WTC11 (cell line): Measurements from ENCODE around the gene UCHL5. TPM values are rescaled to one million over a fixed set of nuclear protein-coding genes. Genes with fewer than 3 reads are reported as not detected.
A peak's percentile ranks its signal among the peaks of the same experiment; 100 is the strongest.

Experiments
- ATAC-seq: fragments of 200-7000 bp; cut with Tn5 transposase; 2 replicates; pipeline ENCODE4 v1.10.0; 2021; ENCODE audit warnings: mild to moderate bottlenecking, moderate library complexity
- CTCF ChIA-PET: fragments of 300-600 bp; sonication (Branson Sonifier 250); formaldehyde crosslinking; loops from one replicate; lab custom pipeline; 2021; ENCODE audit warnings: antibody characterized with exemption; lab: Charles Lee
- POLR2A ChIA-PET: fragments of 350-600 bp; sonication (Branson Sonifier 250); formaldehyde crosslinking; loops from one replicate; lab custom pipeline; 2021; ENCODE audit warnings: antibody characterized with exemption; lab: Charles Lee
- DNase-seq: peaks from one replicate; pipeline ENCODE4 v3.0.0; 2021; ENCODE audit warnings: low spot score
- H3K27ac Mint-ChIP-seq: 2 replicates; pipeline ENCODE4 v1.8.0; 2021; ENCODE audit warnings: mixed read lengths
- H3K27me3 Mint-ChIP-seq: 2 replicates; pipeline ENCODE4 v1.8.0; 2021; ENCODE audit warnings: low read depth, mild to moderate bottlenecking, moderate library complexity, mixed read lengths
- H3K36me3 Mint-ChIP-seq: 2 replicates; pipeline ENCODE4 v1.8.0; 2021; ENCODE audit warnings: mixed read lengths
- H3K4me1 Mint-ChIP-seq: 2 replicates; pipeline ENCODE4 v1.8.0; 2022; ENCODE audit warnings: mixed read lengths
- H3K4me3 Mint-ChIP-seq: 2 replicates; pipeline ENCODE4 v1.8.0; 2021; ENCODE audit warnings: mild to moderate bottlenecking, moderate library complexity, mixed read lengths
- H3K9me3 Mint-ChIP-seq: 2 replicates; pipeline ENCODE4 v1.8.0; 2021; ENCODE audit warnings: mixed read lengths
- CBFB ChIP-seq: sonication (generic); formaldehyde crosslinking; IDR thresholded peaks from 2 replicates; pipeline ENCODE4 v1.8.1; 2022; ENCODE audit warnings: mild to moderate bottlenecking, low read depth, missing genetic modification reagents
- CREB1 ChIP-seq: sonication (generic); formaldehyde crosslinking; IDR thresholded peaks from 2 replicates; pipeline ENCODE4 v1.8.0; 2023; ENCODE audit warnings: mild to moderate bottlenecking, missing genetic modification reagents
- IRF2 ChIP-seq: sonication (generic); formaldehyde crosslinking; IDR thresholded peaks from 2 replicates; pipeline ENCODE4 v1.8.0; 2022; ENCODE audit warnings: low read depth, missing genetic modification reagents, borderline replicate concordance
- JUN ChIP-seq: sonication (generic); formaldehyde crosslinking; IDR thresholded peaks from 2 replicates; pipeline ENCODE4 v1.8.0; 2023; ENCODE audit warnings: mild to moderate bottlenecking, missing genetic modification reagents
- NR3C1 ChIP-seq: sonication (generic); formaldehyde crosslinking; conservative IDR thresholded peaks from 2 replicates; pipeline ENCODE4 v1.8.1; 2023; ENCODE audit warnings: low read depth, mild to moderate bottlenecking, missing genetic modification reagents
- ZBTB21 ChIP-seq: sonication (generic); formaldehyde crosslinking; IDR thresholded peaks from 2 replicates; pipeline ENCODE4 v1.8.1; 2023; ENCODE audit warnings: mild to moderate bottlenecking, missing genetic modification reagents, borderline replicate concordance
- ZNF232 ChIP-seq: sonication (generic); formaldehyde crosslinking; IDR thresholded peaks from 2 replicates; pipeline ENCODE4 v1.8.0; 2022; ENCODE audit warnings: mild to moderate bottlenecking, missing genetic modification reagents
- ZNF416 ChIP-seq: fragments of 250-450 bp; sonication (Bioruptor Pico); IDR thresholded peaks from 2 replicates; pipeline ENCODE4 v1.9.0; 2021; ENCODE audit warnings: mild to moderate bottlenecking, inconsistent platforms
- ZNF423 ChIP-seq: fragments of 250-450 bp; sonication (Bioruptor Pico); IDR thresholded peaks from 2 replicates; pipeline ENCODE4 v2.1.2; 2022; ENCODE audit warnings: mild to moderate bottlenecking, moderate library complexity
- total RNA-seq: library from RNA; stranded (reverse); gene quantifications from 3 replicates; pipeline ENCODE4 v1.2.3, GENCODE V29; 2021
- TF ChIP-seq, protein P1 (sequence below): sonication (generic); formaldehyde crosslinking; IDR thresholded peaks from 2 replicates; pipeline ENCODE4 v1.8.1; 2022; ENCODE audit warnings: mild to moderate bottlenecking, moderate library complexity, missing genetic modification reagents
- TF ChIP-seq, protein P2 (sequence below): sonication (generic); formaldehyde crosslinking; IDR thresholded peaks from 2 replicates; pipeline ENCODE4 v1.8.0; 2022; ENCODE audit warnings: missing genetic modification reagents
- TF ChIP-seq, protein P3 (sequence below): sonication (generic); formaldehyde crosslinking; IDR thresholded peaks from 2 replicates; pipeline ENCODE4 v1.8.1; 2023; ENCODE audit warnings: mild to moderate bottlenecking, missing genetic modification reagents, moderate library complexity
- TF ChIP-seq, protein P4 (sequence below): sonication (generic); formaldehyde crosslinking; IDR thresholded peaks from 2 replicates; pipeline ENCODE4 v1.8.1; 2022; ENCODE audit warnings: low read depth, mild to moderate bottlenecking, moderate library complexity, missing genetic modification reagents, borderline replicate concordance
- TF ChIP-seq, protein P5 (sequence below): sonication (generic); formaldehyde crosslinking; IDR thresholded peaks from 2 replicates; pipeline ENCODE4 v1.8.1; 2023; ENCODE audit warnings: mild to moderate bottlenecking, missing genetic modification reagents
- TF ChIP-seq, protein P6 (sequence below): sonication (generic); formaldehyde crosslinking; IDR thresholded peaks from 2 replicates; pipeline ENCODE4 v1.8.0; 2023; ENCODE audit warnings: mild to moderate bottlenecking, missing genetic modification reagents
- TF ChIP-seq, protein P7 (sequence below): sonication (generic); formaldehyde crosslinking; conservative IDR thresholded peaks from 2 replicates; pipeline ENCODE4 v1.8.1; 2023; ENCODE audit warnings: mild to moderate bottlenecking, low read depth, missing genetic modification reagents, moderate library complexity
- TF ChIP-seq, protein P8 (sequence below): sonication (generic); formaldehyde crosslinking; IDR thresholded peaks from 2 replicates; pipeline ENCODE4 v1.8.1; 2022; ENCODE audit warnings: low read depth, missing genetic modification reagents, borderline replicate concordance

The UCHL5 gene
- total RNA-seq, 1 experiment from 2014 or later = 41.5 TPM

DNA sequence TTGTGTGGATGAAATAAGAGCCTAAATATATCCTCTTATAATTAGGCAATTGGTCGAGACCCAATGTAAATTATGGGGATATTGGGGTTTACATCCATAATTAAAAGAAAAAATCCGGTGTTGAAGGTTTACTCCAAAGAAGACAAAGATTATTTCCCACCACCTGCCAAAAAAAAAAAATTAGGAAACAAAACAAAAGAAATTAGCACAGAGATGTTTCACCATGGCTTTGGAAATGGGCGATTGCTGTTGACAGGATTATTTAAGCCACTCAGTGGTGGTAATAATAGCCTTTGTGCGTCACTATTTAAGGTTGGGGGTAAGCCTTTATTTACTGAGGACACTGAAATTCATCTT, 46.6 kb upstream of the UCHL5 start (continued):
- TF ChIP-seq ZNF232 (CRISPR knock-in tag) (no peak), ZBTB21 (no peak), IRF2 (CRISPR knock-in tag) (no peak), ZNF423 (CRISPR knock-in tag) (no peak)
- TF ChIP-seq, protein P1, sequence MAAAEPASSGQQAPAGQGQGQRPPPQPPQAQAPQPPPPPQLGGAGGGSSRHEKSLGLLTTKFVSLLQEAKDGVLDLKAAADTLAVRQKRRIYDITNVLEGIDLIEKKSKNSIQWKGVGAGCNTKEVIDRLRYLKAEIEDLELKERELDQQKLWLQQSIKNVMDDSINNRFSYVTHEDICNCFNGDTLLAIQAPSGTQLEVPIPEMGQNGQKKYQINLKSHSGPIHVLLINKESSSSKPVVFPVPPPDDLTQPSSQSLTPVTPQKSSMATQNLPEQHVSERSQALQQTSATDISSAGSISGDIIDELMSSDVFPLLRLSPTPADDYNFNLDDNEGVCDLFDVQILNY (CRISPR knock-in tag) = no peak
- TF ChIP-seq, protein P2, sequence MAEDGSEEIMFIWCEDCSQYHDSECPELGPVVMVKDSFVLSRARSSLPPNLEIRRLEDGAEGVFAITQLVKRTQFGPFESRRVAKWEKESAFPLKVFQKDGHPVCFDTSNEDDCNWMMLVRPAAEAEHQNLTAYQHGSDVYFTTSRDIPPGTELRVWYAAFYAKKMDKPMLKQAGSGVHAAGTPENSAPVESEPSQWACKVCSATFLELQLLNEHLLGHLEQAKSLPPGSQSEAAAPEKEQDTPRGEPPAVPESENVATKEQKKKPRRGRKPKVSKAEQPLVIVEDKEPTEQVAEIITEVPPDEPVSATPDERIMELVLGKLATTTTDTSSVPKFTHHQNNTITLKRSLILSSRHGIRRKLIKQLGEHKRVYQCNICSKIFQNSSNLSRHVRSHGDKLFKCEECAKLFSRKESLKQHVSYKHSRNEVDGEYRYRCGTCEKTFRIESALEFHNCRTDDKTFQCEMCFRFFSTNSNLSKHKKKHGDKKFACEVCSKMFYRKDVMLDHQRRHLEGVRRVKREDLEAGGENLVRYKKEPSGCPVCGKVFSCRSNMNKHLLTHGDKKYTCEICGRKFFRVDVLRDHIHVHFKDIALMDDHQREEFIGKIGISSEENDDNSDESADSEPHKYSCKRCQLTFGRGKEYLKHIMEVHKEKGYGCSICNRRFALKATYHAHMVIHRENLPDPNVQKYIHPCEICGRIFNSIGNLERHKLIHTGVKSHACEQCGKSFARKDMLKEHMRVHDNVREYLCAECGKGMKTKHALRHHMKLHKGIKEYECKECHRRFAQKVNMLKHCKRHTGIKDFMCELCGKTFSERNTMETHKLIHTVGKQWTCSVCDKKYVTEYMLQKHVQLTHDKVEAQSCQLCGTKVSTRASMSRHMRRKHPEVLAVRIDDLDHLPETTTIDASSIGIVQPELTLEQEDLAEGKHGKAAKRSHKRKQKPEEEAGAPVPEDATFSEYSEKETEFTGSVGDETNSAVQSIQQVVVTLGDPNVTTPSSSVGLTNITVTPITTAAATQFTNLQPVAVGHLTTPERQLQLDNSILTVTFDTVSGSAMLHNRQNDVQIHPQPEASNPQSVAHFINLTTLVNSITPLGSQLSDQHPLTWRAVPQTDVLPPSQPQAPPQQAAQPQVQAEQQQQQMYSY = no peak
- TF ChIP-seq, all 79 proteins: peak for 0

DNA sequence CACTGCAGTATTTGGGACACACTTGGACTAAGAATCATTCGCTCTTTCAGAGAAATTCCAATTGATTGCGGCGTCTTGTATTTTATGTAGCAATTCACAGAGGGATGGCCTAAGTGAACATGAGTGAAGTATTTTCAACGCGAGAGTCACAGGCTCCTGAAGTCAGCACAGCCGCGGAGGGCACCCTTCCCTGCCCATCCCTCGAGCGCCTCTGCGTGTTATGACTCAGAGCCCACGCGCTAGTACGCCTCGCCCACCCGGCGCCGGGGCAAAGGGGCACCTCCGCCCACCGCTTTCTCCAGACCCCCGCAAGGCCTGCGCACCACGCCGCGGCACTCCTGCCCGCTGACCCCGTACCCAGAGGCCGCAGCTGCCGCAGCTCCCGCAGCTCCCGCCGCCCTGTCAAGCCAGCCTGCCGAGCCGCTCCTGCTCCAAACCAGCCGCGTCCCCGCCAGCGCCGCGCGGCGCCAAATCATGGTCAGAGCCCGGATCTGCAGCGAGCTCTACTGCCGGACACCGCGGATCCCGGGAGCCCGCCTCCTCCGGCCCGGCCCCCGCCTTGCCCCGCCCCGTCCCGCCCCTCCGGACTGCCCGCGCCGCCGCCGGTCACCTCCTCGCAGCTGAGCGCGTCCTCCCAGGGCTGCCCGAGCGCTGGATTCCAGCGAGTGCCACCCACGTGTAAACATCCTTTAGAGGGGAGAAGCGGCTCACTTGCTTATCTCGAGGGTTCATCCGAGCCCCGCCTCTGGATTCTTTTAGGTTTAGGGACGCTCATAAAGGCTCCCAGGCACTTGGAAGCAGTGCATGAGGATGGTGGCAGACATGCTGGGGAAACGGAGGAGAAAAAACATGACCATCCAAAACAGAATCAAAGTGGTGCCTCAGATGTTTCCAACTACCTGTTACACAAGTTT, 46.0 kb upstream of the UCHL5 start, which contains the start of gene GLRX2:
TSS of gene GLRX2 (minus strand) at position 508 of the 914 bp plus-strand sequence. CDS start at position 476, 32 bp downstream.
- peak; percentile 86 for DNase-seq
- Mint-ChIP-seq H3K27me3 (peaks cover 17% of the 10 kb centered on the region), H3K4me1 (peaks cover 15% of the 10 kb centered on the region), H3K4me3 (peak within 1 kb of the TSS; percentile 82), H3K9me3 (no peaks in the 10 kb centered on the region), H3K27ac (peak within 1 kb of the TSS; percentile 89), H3K36me3 (no peaks in the 10 kb centered on the region)
- ChIA-PET POLR2A (interaction anchor here (0.6 to 2.1 kb wide), 6 partner anchors 8 to 239 kb away, joined by 3 to 15 read pairs (median 6); partner anchors contain the start of genes CDC73, RO60 and UCHL5), CTCF (interaction anchor here (0.5 to 2.5 kb wide), 5 partner anchors 17 to 298 kb away, joined by 4 to 13 read pairs (median 5); partner anchors contain the start of gene CDC73)
- ATAC-seq = peak; percentile 93
- TF ChIP-seq NR3C1 = no peak
- no peak for TF ChIP-seq ZBTB21
- 0 out of 2 replicates have a peak, but pooled peaks have one; percentile 34 for TF ChIP-seq ZNF416 (CRISPR knock-in tag)
- TF ChIP-seq, protein P3, sequence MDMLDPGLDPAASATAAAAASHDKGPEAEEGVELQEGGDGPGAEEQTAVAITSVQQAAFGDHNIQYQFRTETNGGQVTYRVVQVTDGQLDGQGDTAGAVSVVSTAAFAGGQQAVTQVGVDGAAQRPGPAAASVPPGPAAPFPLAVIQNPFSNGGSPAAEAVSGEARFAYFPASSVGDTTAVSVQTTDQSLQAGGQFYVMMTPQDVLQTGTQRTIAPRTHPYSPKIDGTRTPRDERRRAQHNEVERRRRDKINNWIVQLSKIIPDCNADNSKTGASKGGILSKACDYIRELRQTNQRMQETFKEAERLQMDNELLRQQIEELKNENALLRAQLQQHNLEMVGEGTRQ (CRISPR knock-in tag) = no peak
- TF ChIP-seq, protein P4, sequence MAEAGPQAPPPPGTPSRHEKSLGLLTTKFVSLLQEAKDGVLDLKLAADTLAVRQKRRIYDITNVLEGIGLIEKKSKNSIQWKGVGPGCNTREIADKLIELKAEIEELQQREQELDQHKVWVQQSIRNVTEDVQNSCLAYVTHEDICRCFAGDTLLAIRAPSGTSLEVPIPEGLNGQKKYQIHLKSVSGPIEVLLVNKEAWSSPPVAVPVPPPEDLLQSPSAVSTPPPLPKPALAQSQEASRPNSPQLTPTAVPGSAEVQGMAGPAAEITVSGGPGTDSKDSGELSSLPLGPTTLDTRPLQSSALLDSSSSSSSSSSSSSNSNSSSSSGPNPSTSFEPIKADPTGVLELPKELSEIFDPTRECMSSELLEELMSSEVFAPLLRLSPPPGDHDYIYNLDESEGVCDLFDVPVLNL (CRISPR knock-in tag) = peak; percentile 77; the same call in 1 of the 2 replicates
- TF ChIP-seq, protein P5, sequence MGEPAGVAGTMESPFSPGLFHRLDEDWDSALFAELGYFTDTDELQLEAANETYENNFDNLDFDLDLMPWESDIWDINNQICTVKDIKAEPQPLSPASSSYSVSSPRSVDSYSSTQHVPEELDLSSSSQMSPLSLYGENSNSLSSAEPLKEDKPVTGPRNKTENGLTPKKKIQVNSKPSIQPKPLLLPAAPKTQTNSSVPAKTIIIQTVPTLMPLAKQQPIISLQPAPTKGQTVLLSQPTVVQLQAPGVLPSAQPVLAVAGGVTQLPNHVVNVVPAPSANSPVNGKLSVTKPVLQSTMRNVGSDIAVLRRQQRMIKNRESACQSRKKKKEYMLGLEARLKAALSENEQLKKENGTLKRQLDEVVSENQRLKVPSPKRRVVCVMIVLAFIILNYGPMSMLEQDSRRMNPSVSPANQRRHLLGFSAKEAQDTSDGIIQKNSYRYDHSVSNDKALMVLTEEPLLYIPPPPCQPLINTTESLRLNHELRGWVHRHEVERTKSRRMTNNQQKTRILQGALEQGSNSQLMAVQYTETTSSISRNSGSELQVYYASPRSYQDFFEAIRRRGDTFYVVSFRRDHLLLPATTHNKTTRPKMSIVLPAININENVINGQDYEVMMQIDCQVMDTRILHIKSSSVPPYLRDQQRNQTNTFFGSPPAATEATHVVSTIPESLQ (CRISPR knock-in tag) = no peak
- no peak for TF ChIP-seq IRF2 (CRISPR knock-in tag)
- TF ChIP-seq, protein P6, sequence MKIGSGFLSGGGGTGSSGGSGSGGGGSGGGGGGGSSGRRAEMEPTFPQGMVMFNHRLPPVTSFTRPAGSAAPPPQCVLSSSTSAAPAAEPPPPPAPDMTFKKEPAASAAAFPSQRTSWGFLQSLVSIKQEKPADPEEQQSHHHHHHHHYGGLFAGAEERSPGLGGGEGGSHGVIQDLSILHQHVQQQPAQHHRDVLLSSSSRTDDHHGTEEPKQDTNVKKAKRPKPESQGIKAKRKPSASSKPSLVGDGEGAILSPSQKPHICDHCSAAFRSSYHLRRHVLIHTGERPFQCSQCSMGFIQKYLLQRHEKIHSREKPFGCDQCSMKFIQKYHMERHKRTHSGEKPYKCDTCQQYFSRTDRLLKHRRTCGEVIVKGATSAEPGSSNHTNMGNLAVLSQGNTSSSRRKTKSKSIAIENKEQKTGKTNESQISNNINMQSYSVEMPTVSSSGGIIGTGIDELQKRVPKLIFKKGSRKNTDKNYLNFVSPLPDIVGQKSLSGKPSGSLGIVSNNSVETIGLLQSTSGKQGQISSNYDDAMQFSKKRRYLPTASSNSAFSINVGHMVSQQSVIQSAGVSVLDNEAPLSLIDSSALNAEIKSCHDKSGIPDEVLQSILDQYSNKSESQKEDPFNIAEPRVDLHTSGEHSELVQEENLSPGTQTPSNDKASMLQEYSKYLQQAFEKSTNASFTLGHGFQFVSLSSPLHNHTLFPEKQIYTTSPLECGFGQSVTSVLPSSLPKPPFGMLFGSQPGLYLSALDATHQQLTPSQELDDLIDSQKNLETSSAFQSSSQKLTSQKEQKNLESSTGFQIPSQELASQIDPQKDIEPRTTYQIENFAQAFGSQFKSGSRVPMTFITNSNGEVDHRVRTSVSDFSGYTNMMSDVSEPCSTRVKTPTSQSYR (CRISPR knock-in tag) = no peak
- TF ChIP-seq CBFB (CRISPR knock-in tag) = no peak
- TF ChIP-seq, protein P7, sequence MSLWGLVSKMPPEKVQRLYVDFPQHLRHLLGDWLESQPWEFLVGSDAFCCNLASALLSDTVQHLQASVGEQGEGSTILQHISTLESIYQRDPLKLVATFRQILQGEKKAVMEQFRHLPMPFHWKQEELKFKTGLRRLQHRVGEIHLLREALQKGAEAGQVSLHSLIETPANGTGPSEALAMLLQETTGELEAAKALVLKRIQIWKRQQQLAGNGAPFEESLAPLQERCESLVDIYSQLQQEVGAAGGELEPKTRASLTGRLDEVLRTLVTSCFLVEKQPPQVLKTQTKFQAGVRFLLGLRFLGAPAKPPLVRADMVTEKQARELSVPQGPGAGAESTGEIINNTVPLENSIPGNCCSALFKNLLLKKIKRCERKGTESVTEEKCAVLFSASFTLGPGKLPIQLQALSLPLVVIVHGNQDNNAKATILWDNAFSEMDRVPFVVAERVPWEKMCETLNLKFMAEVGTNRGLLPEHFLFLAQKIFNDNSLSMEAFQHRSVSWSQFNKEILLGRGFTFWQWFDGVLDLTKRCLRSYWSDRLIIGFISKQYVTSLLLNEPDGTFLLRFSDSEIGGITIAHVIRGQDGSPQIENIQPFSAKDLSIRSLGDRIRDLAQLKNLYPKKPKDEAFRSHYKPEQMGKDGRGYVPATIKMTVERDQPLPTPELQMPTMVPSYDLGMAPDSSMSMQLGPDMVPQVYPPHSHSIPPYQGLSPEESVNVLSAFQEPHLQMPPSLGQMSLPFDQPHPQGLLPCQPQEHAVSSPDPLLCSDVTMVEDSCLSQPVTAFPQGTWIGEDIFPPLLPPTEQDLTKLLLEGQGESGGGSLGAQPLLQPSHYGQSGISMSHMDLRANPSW (CRISPR knock-in tag) = no peak
- TF ChIP-seq ZNF232 (CRISPR knock-in tag) = peak; percentile 63; the same call in 1 of the 2 replicates
- TF ChIP-seq CREB1 (CRISPR knock-in tag) = no peak
- TF ChIP-seq, protein P8, sequence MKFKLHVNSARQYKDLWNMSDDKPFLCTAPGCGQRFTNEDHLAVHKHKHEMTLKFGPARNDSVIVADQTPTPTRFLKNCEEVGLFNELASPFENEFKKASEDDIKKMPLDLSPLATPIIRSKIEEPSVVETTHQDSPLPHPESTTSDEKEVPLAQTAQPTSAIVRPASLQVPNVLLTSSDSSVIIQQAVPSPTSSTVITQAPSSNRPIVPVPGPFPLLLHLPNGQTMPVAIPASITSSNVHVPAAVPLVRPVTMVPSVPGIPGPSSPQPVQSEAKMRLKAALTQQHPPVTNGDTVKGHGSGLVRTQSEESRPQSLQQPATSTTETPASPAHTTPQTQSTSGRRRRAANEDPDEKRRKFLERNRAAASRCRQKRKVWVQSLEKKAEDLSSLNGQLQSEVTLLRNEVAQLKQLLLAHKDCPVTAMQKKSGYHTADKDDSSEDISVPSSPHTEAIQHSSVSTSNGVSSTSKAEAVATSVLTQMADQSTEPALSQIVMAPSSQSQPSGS = no peak
- TF ChIP-seq JUN = no peak
